ENCODE results near the gene MUTYH. TPM values are rescaled to one million over a fixed set of nuclear protein-coding genes. Genes with fewer than 3 reads are reported as not detected.
A peak's percentile ranks its signal among the peaks of the same experiment; 100 is the strongest.

The MUTYH gene
- total and polyA plus RNA-seq, 9 of the 15 experiments (the other 6 are each of a cell fraction or from before 2014, with no cell fraction given), result 3.4 to 53.5 (median 29.0) TPM

GRCh38 chr1:45304311-45305081, 35.7 kb downstream of the MUTYH start:
- Histone ChIP-seq H4K20me1 (replicated peaks; ENCODE audit: control insufficient read depth, insufficient read depth, low read length) (no peaks in the 10 kb centered on the region), H3K4me2 (ENCODE audit: insufficient read depth, low read length) (peak overlapping the region; percentile 90)
- POLR2A ChIA-PET, result interaction anchor here (0.6 to 8.7 kb wide), 16 partner anchors 13 to 583 kb away, joined by 3 to 113 read pairs (median 4); partner anchors contain the start of genes HECTD3, MUTYH, PLK3 and TOE1
- TF ChIP-seq ZNF436 (CRISPR knock-in tag; IDR thresholded peaks at IDR 0.05) (no peak), ARID1B (IDR thresholded peaks at IDR 0.05) (peak; percentile 4; the same call in 1 of the 2 replicates), BHLHE40 (IDR thresholded peaks at IDR 0.05; ENCODE audit: low read length) (no peak), SMAD3 (CRISPR knock-in tag; conservative IDR thresholded peaks at IDR 0.05) (no peak), NFE2L1 (tag; IDR thresholded peaks at IDR 0.05; ENCODE audit: borderline replicate concordance, low read depth) (no peak), MBD2 (IDR thresholded peaks at IDR 0.05; ENCODE audit: borderline replicate concordance, low read depth) (peak; percentile 2; the same call in 1 of the 2 replicates), HOMEZ (CRISPR knock-in tag; IDR thresholded peaks at IDR 0.05) (peak; percentile 63; the same call in 1 of the 2 replicates), RCOR1 (IDR thresholded peaks at IDR 0.05; ENCODE audit: borderline replicate concordance in 1 of 2, low read depth in 2 of 2, low read length in 2 of 2) (no peak), TRIM24 (IDR thresholded peaks at IDR 0.05) (no peak)
- TF ChIP-seq, protein P1, sequence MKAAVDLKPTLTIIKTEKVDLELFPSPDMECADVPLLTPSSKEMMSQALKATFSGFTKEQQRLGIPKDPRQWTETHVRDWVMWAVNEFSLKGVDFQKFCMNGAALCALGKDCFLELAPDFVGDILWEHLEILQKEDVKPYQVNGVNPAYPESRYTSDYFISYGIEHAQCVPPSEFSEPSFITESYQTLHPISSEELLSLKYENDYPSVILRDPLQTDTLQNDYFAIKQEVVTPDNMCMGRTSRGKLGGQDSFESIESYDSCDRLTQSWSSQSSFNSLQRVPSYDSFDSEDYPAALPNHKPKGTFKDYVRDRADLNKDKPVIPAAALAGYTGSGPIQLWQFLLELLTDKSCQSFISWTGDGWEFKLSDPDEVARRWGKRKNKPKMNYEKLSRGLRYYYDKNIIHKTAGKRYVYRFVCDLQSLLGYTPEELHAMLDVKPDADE (conservative IDR thresholded peaks at IDR 0.05; ENCODE audit: control insufficient read depth, low read depth, low read length), result 0 out of 2 replicates have a peak, but pooled peaks have one; percentile 23

More at GRCh38 chr1:45304311-45305081, 35.7 kb downstream of the MUTYH start:
- peak in 3 of 4 experiments; percentile 28 to 75 (median 50) for DNase-seq (ENCODE audit: extremely low read depth in 1 of 4, low spot score in 3 of 4)
- WGBS (ENCODE audit: insufficient coverage, low coverage, missing lambda C conversion rate), result 13% methylated on average over 15 of the region's 15 CpGs
- intact Hi-C loops (cut with micrococcal nuclease) (loop anchor here (1.0 to 5.0 kb wide), 4 partner anchors 36 to 572 kb away; partner anchors contain the start of genes MUTYH, RNU5D-1 and TOE1), in situ Hi-C loops (cut with MboI) (loop anchor here (5.0 to 10.0 kb wide), 4 partner anchors 292 to 580 kb away; partner anchors contain the start of genes HECTD3, PTCH2 and UROD)
- H2AFZ ChIP-seq (ENCODE audit: low read depth, low read length), result peak overlapping the region; percentile 90
- no peaks in the 10 kb centered on the region for H3K36me3 ChIP-seq (ENCODE audit: control insufficient read depth, insufficient read depth, low read length)
- H3K27me3 ChIP-seq (ENCODE audit: control insufficient read depth in 2 of 2, insufficient read depth in 2 of 2, low read length in 2 of 2), result no peaks in the 10 kb centered on the region
- H3K4me3 ChIP-seq, result peak overlapping the region; percentile 52
- H3K27ac ChIP-seq (ENCODE audit: extremely low read depth, low read depth, low read length), result peak overlapping the region; percentile 86
- peak; percentile 37 for FAIRE-seq
- ATAC-seq, result peak; percentile 2
- H3K4me1 ChIP-seq (replicated peaks in 1 of 2; ENCODE audit: control insufficient read depth in 2 of 2, insufficient read depth in 2 of 2, low read length in 2 of 2), result peaks cover 24% of the 10 kb centered on the region in 2 experiments
- no TSS peak for BruUV-seq (replicated peaks)
- H3K79me2 ChIP-seq (ENCODE audit: control insufficient read depth, insufficient read depth, low read length), result peaks cover 9% of the 10 kb centered on the region; the same call in 2 of the 3 replicates
- no peaks in the 10 kb centered on the region for H3K9me1 ChIP-seq (ENCODE audit: control insufficient read depth, insufficient read depth, low read length)
- CTCF ChIA-PET (ENCODE audit: low intra/inter-chr PET ratio), result interaction anchor here (0.7 to 2.6 kb wide), 3 partner anchors 189 to 291 kb away, joined by 3 to 24 read pairs (median 3); no protein-coding TSS in a partner anchor
- H3K9me3 ChIP-seq (replicated peaks; ENCODE audit: control insufficient read depth, insufficient read depth, low read depth, low read length), result no peaks in the 10 kb centered on the region
- peak overlapping the region; percentile 86 to 90 for H3K9ac ChIP-seq (ENCODE audit: insufficient read depth in 1 of 2, low read depth in 2 of 2, low read length in 2 of 2)

Data from K562 (cell line).